Regular cardiac myocyte (primary cell): ENCODE data around the gene CSRP3. TPM values are rescaled to one million over a fixed set of nuclear protein-coding genes. Genes with fewer than 3 reads are reported as not detected.

ENCODE experiments used
- total RNA-seq: library from RNA; depleted of rRNA; stranded (reverse); fragments of >200 nt; gene quantifications from 2 replicates; pipeline ENCODE4 v1.2.3, GENCODE V29; 2014

The CSRP3 gene
- total RNA-seq, result not detected in 2 replicates

GRCh38 chr11:19201737-19202605 is at the start of gene CSRP3:
Gene CSRP3, minus strand, starts transcription at chr11:19201983. Its CDS starts 9,535 bp downstream, at chr11:19192448.

GRCh38 chr11:19240420-19241259 is 38.9 kb upstream of the CSRP3 start, which contains the start of gene E2F8:
Gene E2F8, minus strand, starts transcription at chr11:19240945. Its CDS starts 824 bp downstream, at chr11:19240121.

Other genes starting within 250 kb of the CSRP3 start
- not detected in 2 replicates for gene MRGPRX2, start 141.3 kb downstream of the CSRP3 start, total RNA-seq
- 16.9 and 26.3 TPM in 2 replicates for gene ZDHHC13, start 84.8 kb downstream of the CSRP3 start, total RNA-seq
- under 0.01 and 0.77 TPM in 2 replicates for gene E2F8, start 39.0 kb upstream of the CSRP3 start, total RNA-seq